ENCODE results near the gene PITPNM2. TPM values are rescaled to one million over a fixed set of nuclear protein-coding genes. Genes with fewer than 3 reads are reported as not detected.

PITPNM2 gene
- total RNA-seq, 1 donor from 2014 or later = 17.0 TPM

- intact Hi-C loops (cut with DNase I) = loop anchor here (5.0 to 10.0 kb wide), 2 partner anchors 92 to 174 kb away; partner anchors contain the start of gene OGFOD2
- ATAC-seq (ENCODE audit: poor library complexity) (peak; percentile 2), DNase-seq (no peak)
These were observed 1.8 kb downstream of the PITPNM2 start for GRCh38 chr12:123149088-123149487.

GRCh38 chr12:123148655-123149054 is 2.2 kb downstream of the PITPNM2 start:
- ATAC-seq (ENCODE audit: poor library complexity) = no peak
- intact Hi-C loops (cut with DNase I) = loop anchor here (5.0 to 10.0 kb wide), 2 partner anchors 91 to 174 kb away; partner anchors contain the start of gene OGFOD2
- DNase-seq = no peak

- ATAC-seq (ENCODE audit: poor library complexity) (no peak), DNase-seq (no peak)
- intact Hi-C loops (cut with DNase I) = loop anchor here (5.0 to 10.0 kb wide), 2 partner anchors 91 to 173 kb away; partner anchors contain the start of gene OGFOD2
These were observed 2.7 kb downstream of the PITPNM2 start for GRCh38 chr12:123148223-123148622.

GRCh38 chr12:123145211-123145610 is 5.7 kb downstream of the PITPNM2 start:
- no peak for ATAC-seq (ENCODE audit: poor library complexity)
- intact Hi-C loops (cut with DNase I) = loop anchor here (5.0 to 10.0 kb wide), 2 partner anchors 88 to 170 kb away; partner anchors contain the start of gene OGFOD2
- no peak for DNase-seq

GRCh38 chr12:123143736-123144461 is 7.0 kb downstream of the PITPNM2 start:
- ATAC-seq (ENCODE audit: poor library complexity) (no peak), DNase-seq (no peak)
- intact Hi-C loops (cut with DNase I) = loop anchor here (10.0 kb wide), 1 partner anchor 169 kb away; the partner anchor contains the start of gene OGFOD2

- DNase-seq = no peak
These were observed 7.8 kb downstream of the PITPNM2 start for GRCh38 chr12:123142921-123143735.

GRCh38 chr12:123142518-123142840 is 8.4 kb downstream of the PITPNM2 start:
- ATAC-seq (ENCODE audit: poor library complexity) = no peak
- no peak for DNase-seq
- intact Hi-C loops (cut with DNase I) = loop anchor here (10.0 kb wide), 1 partner anchor 168 kb away; the partner anchor contains the start of gene OGFOD2

More at GRCh38 chr12:123142921-123143735, 7.8 kb downstream of the PITPNM2 start:
- intact Hi-C loops (cut with DNase I) = loop anchor here (10.0 kb wide), 1 partner anchor 168 kb away; the partner anchor contains the start of gene OGFOD2
- ATAC-seq (ENCODE audit: poor library complexity) = no peak

- intact Hi-C loops (cut with DNase I) = loop anchor here (10.0 kb wide), 1 partner anchor 167 kb away; the partner anchor contains the start of gene OGFOD2
- peak; percentile 83 for ATAC-seq (ENCODE audit: poor library complexity)
These were observed 9.0 kb downstream of the PITPNM2 start for GRCh38 chr12:123141615-123142517.

GRCh38 chr12:123140676-123141614 is 9.9 kb downstream of the PITPNM2 start:
- DNase-seq = no peak
- ATAC-seq (ENCODE audit: poor library complexity) = no peak
- intact Hi-C loops (cut with DNase I) = loop anchor here (10.0 kb wide), 1 partner anchor 166 kb away; the partner anchor contains the start of gene OGFOD2

More at GRCh38 chr12:123141615-123142517, 9.0 kb downstream of the PITPNM2 start:
- peak; percentile 64 for DNase-seq

- no peak for DNase-seq
- intact Hi-C loops (cut with DNase I) = loop anchor here (10.0 kb wide), 1 partner anchor 165 kb away; the partner anchor contains the start of gene OGFOD2
- ATAC-seq (ENCODE audit: poor library complexity) = no peak
These were observed 10.8 kb downstream of the PITPNM2 start for GRCh38 chr12:123139926-123140675.

- ATAC-seq (ENCODE audit: poor library complexity) (no peak), DNase-seq (no peak)
- intact Hi-C loops (cut with DNase I) = no loop called here
These were observed 15.2 kb downstream of the PITPNM2 start for GRCh38 chr12:123135688-123136087.

- ATAC-seq (ENCODE audit: poor library complexity) (no peak), DNase-seq (no peak)
- intact Hi-C loops (cut with DNase I) = no loop called here
These were observed 16.1 kb downstream of the PITPNM2 start for GRCh38 chr12:123134826-123135225.

GRCh38 chr12:123134271-123134671 is 16.6 kb downstream of the PITPNM2 start:
- intact Hi-C loops (cut with DNase I) = no loop called here
- no peak for ATAC-seq (ENCODE audit: poor library complexity)

GRCh38 chr12:123133701-123134100 is 17.2 kb downstream of the PITPNM2 start:
- intact Hi-C loops (cut with DNase I) = no loop called here
- no peak for ATAC-seq (ENCODE audit: poor library complexity)
- no peak for DNase-seq

More at GRCh38 chr12:123134271-123134671, 16.6 kb downstream of the PITPNM2 start:
- no peak for DNase-seq

GRCh38 chr12:123132951-123133619 is 17.8 kb downstream of the PITPNM2 start:
- no peak for ATAC-seq (ENCODE audit: poor library complexity)
- DNase-seq = no peak
- intact Hi-C loops (cut with DNase I) = no loop called here

GRCh38 chr12:123131879-123132402 is 18.9 kb downstream of the PITPNM2 start:
- ATAC-seq (ENCODE audit: poor library complexity) (peak; percentile 59), DNase-seq (peak; percentile 52)
- intact Hi-C loops (cut with DNase I) = no loop called here
